K562 treated with DMSO at 1 percent for 12 hours (cell line): ENCODE results near the gene OR2C3. TPM values are rescaled to one million over a fixed set of nuclear protein-coding genes. Genes with fewer than 3 reads are reported as not detected.

Source experiments
- total RNA-seq: library from RNA; unstranded; fragments of 300-600 nt; gene quantifications from 2 replicates; pipeline ENCODE4 v1.2.3, GENCODE V29; 2022; ENCODE audit not compliant: insufficient read depth

Gene OR2C3
- total RNA-seq, result 0.11 TPM in 1 of 2 replicates, not detected in the other

DNA sequence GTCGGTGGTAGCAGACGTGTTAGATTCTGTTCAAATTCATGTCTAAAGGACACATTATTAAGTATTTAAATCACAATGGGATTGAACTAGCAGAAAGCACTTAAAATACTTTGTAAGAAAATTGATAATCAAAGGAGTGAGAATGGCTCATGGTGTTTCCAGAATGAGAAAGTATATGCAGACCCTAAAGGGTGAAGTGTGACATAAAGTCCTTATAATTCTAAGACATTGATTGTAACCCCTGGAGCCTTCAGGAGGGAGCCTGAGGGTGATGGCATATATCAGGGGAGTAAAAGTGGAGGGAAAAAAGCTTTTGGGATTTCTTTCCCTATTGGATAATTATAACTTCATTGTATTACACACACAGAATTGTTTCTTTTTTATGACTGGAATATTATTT is at the start of gene OR2C3:
Gene OR2C3, minus strand, starts transcription at position 101 of the 400 bp plus-strand sequence. CDS start 3,929 bp downstream, outside the sequence.

DNA sequence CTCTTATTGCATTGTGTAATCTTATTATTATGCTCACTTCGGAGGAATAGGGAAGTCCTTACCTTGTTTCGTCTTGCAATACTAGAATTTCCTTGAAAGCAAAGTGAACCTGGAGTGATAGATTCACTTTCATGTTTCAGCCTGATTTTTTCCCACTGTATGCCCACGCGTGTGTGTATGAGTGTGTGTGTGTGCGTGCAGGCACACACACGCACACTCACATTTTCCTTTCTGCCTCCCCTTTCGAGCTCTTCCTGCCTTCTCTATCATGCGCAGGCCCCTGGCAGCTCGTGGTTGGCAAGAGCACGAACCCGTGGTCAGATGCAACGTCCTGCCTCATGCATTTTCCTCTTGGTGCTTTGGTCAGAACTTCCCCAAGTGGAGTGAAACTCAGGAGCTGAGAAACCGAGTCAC is 12.5 kb upstream of the OR2C3 start, which contains the start of gene GCSAML:
Gene GCSAML, plus strand, starts transcription at position 366 of the 414 bp plus-strand sequence. CDS start 58 bp downstream, outside the sequence.

Other genes starting within 250 kb of the OR2C3 start
- gene ZNF496, start 204.6 kb downstream of the OR2C3 start, total RNA-seq, result 18.0 and 48.1 TPM in 2 replicates
- gene NLRP3, start 120.3 kb downstream of the OR2C3 start, total RNA-seq, result not detected in 2 replicates
- not detected in 2 replicates for gene OR2B11, start 78.3 kb downstream of the OR2C3 start, total RNA-seq
- not detected in 2 replicates for gene GCSAML, start 12.7 kb upstream of the OR2C3 start, total RNA-seq
- gene OR2G2, start 51.9 kb upstream of the OR2C3 start, total RNA-seq, result not detected in 2 replicates
- gene OR2G3, start 69.1 kb upstream of the OR2C3 start, total RNA-seq, result not detected in 2 replicates
- not detected in 2 replicates for gene OR13G1, start 143.3 kb upstream of the OR2C3 start, total RNA-seq
- gene OR6F1, start 180.2 kb upstream of the OR2C3 start, total RNA-seq, result not detected in 2 replicates
- not detected in 2 replicates for gene OR14K1, start 202.2 kb upstream of the OR2C3 start, total RNA-seq
- not detected in 2 replicates for gene OR14A2, start 211.7 kb upstream of the OR2C3 start, total RNA-seq
- not detected in 2 replicates for gene OR1C1, start 224.1 kb upstream of the OR2C3 start, total RNA-seq